H9 (cell line): Measurements from ENCODE around the gene TNIP3. TPM values are rescaled to one million over a fixed set of nuclear protein-coding genes. Genes with fewer than 3 reads are reported as not detected.

ENCODE experiments used
- DNase-seq: peaks from one replicate; pipeline ENCODE4 v3.0.0-alpha.2; 2017
- H2AFZ ChIP-seq: one replicate; pipeline ENCODE4 v1.6.1; 2013; ENCODE audit warnings: mild to moderate bottlenecking, low read length, control low read depth, moderate library complexity
- H2AK5ac ChIP-seq: 2 replicates; pipeline ENCODE4 v1.6.1; 2013; ENCODE audit warnings: low read length, control low read depth, mixed read lengths; ENCODE audit not compliant: insufficient read length
- H2BK120ac ChIP-seq: one replicate; pipeline ENCODE4 v1.6.1; 2013; ENCODE audit warnings: low read depth, mild to moderate bottlenecking, low read length, control low read depth, inconsistent platforms; ENCODE audit not compliant: poor library complexity, severe bottlenecking
- H2BK12ac ChIP-seq: 2 replicates; pipeline ENCODE4 v1.6.1; 2013; ENCODE audit warnings: low read length, control low read depth, mixed read lengths, low read depth; ENCODE audit not compliant: insufficient read length
- H2BK15ac ChIP-seq: 2 replicates; pipeline ENCODE4 v1.6.1; 2013; ENCODE audit warnings: low read depth, low read length, control low read depth
- H2BK20ac ChIP-seq: one replicate; pipeline ENCODE4 v1.6.1; 2013; ENCODE audit warnings: low read depth, mild to moderate bottlenecking, low read length, control low read depth, inconsistent platforms; ENCODE audit not compliant: poor library complexity, severe bottlenecking
- H2BK5ac ChIP-seq: 2 replicates; pipeline ENCODE4 v1.6.1; 2013; ENCODE audit warnings: low read length, control low read depth, mixed read lengths; ENCODE audit not compliant: insufficient read length
- H3K14ac ChIP-seq: 2 replicates; pipeline ENCODE4 v1.6.1; 2013; ENCODE audit warnings: low read length, control low read depth; ENCODE audit not compliant: insufficient read depth
- H3K18ac ChIP-seq: 2 replicates; pipeline ENCODE4 v1.6.1; 2013; ENCODE audit warnings: low read depth, mild to moderate bottlenecking, mixed read lengths, low read length, control low read depth; ENCODE audit not compliant: insufficient read length
- H3K23ac ChIP-seq: 2 replicates; pipeline ENCODE4 v1.6.1; 2013; ENCODE audit warnings: low read length, control low read depth, mixed read lengths, low read depth; ENCODE audit not compliant: insufficient read length
- H3K23me2 ChIP-seq: 2 replicates; pipeline ENCODE4 v1.6.1; 2013; ENCODE audit warnings: low read depth, mild to moderate bottlenecking, mixed read lengths, low read length, control low read depth; ENCODE audit not compliant: insufficient read length, poor library complexity, severe bottlenecking
- H3K27ac ChIP-seq: 2 replicates; pipeline ENCODE4 v1.5.1; 2013; ENCODE audit warnings: low read length, control low read depth, mixed read lengths, low read depth; ENCODE audit not compliant: insufficient read length
- H3K27me3 ChIP-seq: 2 replicates; pipeline ENCODE4 v1.6.1; 2013; ENCODE audit warnings: low read length, control low read depth, inconsistent platforms; ENCODE audit not compliant: insufficient read depth
- H3K4ac ChIP-seq: 2 replicates; pipeline ENCODE4 v1.6.1; 2013; ENCODE audit warnings: low read depth, mild to moderate bottlenecking, control low read depth, inconsistent platforms, low read length, moderate library complexity
- H3K4me1 ChIP-seq: 2 replicates; pipeline ENCODE4 v1.6.1; 2013; ENCODE audit warnings: low read length, control low read depth, inconsistent platforms; ENCODE audit not compliant: insufficient read depth
- H3K4me2 ChIP-seq: 2 replicates; pipeline ENCODE4 v1.6.1; 2013; ENCODE audit warnings: low read length, control low read depth, mixed read lengths; ENCODE audit not compliant: insufficient read length, insufficient read depth
- H3K56ac ChIP-seq: 2 replicates; pipeline ENCODE4 v1.6.1; 2013; ENCODE audit warnings: low read depth, mild to moderate bottlenecking, mixed read lengths, low read length, control low read depth; ENCODE audit not compliant: insufficient read length
- H3K79me1 ChIP-seq: 2 replicates; pipeline ENCODE4 v1.6.1; 2013; ENCODE audit warnings: low read depth, mild to moderate bottlenecking, moderate library complexity, low read length, control low read depth, inconsistent platforms; ENCODE audit not compliant: insufficient read depth, poor library complexity, severe bottlenecking
- H3K79me2 ChIP-seq: 2 replicates; pipeline ENCODE4 v1.6.1; 2013; ENCODE audit warnings: low read length, control low read depth, inconsistent platforms; ENCODE audit not compliant: insufficient read depth
- H3K9ac ChIP-seq: 2 replicates; pipeline ENCODE4 v1.6.1; 2013; ENCODE audit warnings: low read length, control low read depth, mixed read lengths; ENCODE audit not compliant: insufficient read length; ENCODE audit errors: extremely low read depth
- H3K9me3 ChIP-seq: one replicate; pipeline ENCODE4 v1.6.1; 2013; ENCODE audit warnings: low read depth, low read length, inconsistent platforms; ENCODE audit not compliant: control insufficient read depth
- H3T11ph ChIP-seq: one replicate; pipeline ENCODE4 v1.6.1; 2013; ENCODE audit warnings: mild to moderate bottlenecking, low read length, control low read depth, inconsistent platforms
- H4K20me1 ChIP-seq: one replicate; pipeline ENCODE4 v1.6.1; 2013; ENCODE audit not compliant: control insufficient read depth, insufficient read length, insufficient read depth
- H4K5ac ChIP-seq: 2 replicates; pipeline ENCODE4 v1.6.1; 2013; ENCODE audit warnings: low read depth, mild to moderate bottlenecking, mixed read lengths, low read length, control low read depth; ENCODE audit not compliant: insufficient read length
- H4K8ac ChIP-seq: replicated peaks from 2 replicates; pipeline ENCODE4 v1.6.1; 2013; ENCODE audit warnings: low read length, control low read depth, mixed read lengths, low read depth; ENCODE audit not compliant: insufficient read length
- H4K91ac ChIP-seq: 2 replicates; pipeline ENCODE4 v1.6.1; 2013; ENCODE audit warnings: low read depth, mild to moderate bottlenecking, moderate library complexity, mixed read lengths, low read length, control low read depth; ENCODE audit not compliant: insufficient read length
- H3K27ac Mint-ChIP-seq, 3 experiments: 2 replicates in 2 of 3; 3 replicates in 1 of 3; pipeline ENCODE4 v1.8.0; 2020 to 2021; ENCODE audit warnings: mixed read lengths in 3 of 3, mild to moderate bottlenecking in 1 of 3, moderate library complexity in 1 of 3
- H3K27me3 Mint-ChIP-seq: 2 replicates; pipeline ENCODE4 v1.8.0; 2021; ENCODE audit warnings: low read depth, mild to moderate bottlenecking, moderate library complexity, mixed read lengths
- H3K36me3 Mint-ChIP-seq, 3 experiments: 2 replicates in 2 of 3; 3 replicates in 1 of 3; pipeline ENCODE4 v1.8.0; 2020 to 2021; ENCODE audit warnings: low read depth in 3 of 3, mixed read lengths in 3 of 3; ENCODE audit not compliant: insufficient read depth in 1 of 3
- H3K4me1 Mint-ChIP-seq, 2 experiments: 2 replicates each; pipeline ENCODE4 v1.8.0; 2020; ENCODE audit warnings: mixed read lengths in 2 of 2
- H3K4me3 Mint-ChIP-seq, 2 experiments: 2 replicates in 1 of 2; 3 replicates in 1 of 2; pipeline ENCODE4 v1.8.0; 2020 to 2021; ENCODE audit warnings: mild to moderate bottlenecking in 2 of 2, mixed read lengths in 2 of 2, moderate library complexity in 1 of 2
- H3K9me3 Mint-ChIP-seq, 2 experiments: 2 replicates in 1 of 2; 3 replicates in 1 of 2; pipeline ENCODE4 v1.8.0; 2020; ENCODE audit warnings: mild to moderate bottlenecking in 2 of 2, mixed read lengths in 2 of 2, moderate library complexity in 1 of 2
- CTCF ChIP-seq: fragments of 200-600 bp; sonication (generic); conservative IDR thresholded peaks from 3 replicates; pipeline ENCODE4 v1.8.0; 2021; ENCODE audit warnings: antibody characterized with exemption, mild to moderate bottlenecking
- whole genome bisulfite sequencing: extraction: QIAGEN DNeasy Blood & Tissue Kit; methylation state at CpG from one replicate; pipeline ENCODE4 v1.1.7; 2013; ENCODE audit warnings: missing lambda C conversion rate, low lambda C conversion rate, mixed read lengths; ENCODE audit not compliant: insufficient read length; ENCODE audit errors: extremely low coverage; 5-methylcytosine and 5-hydroxymethylcytosine counted together
- total RNA-seq: library from RNA; stranded (reverse); gene quantifications from 2 replicates; pipeline ENCODE4 v1.2.1, GENCODE V29; 2021

Gene TNIP3
- total RNA-seq, 1 experiment from 2014 or later = not detected

DNA sequence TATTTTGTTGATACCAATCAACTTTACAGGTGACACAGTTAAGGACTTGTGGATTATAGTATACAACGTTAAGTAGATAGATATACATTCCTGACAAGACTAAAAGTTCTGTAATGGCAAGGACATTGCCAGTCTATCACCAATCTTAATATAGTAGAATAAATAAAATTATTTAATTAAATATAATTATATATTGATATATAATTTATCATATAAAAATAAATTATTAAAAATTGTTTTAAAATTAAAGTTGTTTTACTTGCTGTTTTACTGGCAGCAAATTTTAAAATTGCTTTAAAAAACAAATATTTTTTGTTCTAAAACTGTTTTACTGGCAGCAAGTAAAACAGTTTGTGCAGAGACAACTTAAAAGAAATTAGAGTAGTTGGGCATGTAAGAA, 18.7 kb downstream of the TNIP3 start:
- Histone ChIP-seq H4K91ac (no peak overlapping the region), H2BK20ac (no peak overlapping the region), H3K79me1 (no peaks in the 10 kb centered on the region), H3K23me2 (no peaks in the 10 kb centered on the region), H2AFZ (no peak overlapping the region), H3K56ac (no peak overlapping the region), H3K4me1 (no peaks in the 10 kb centered on the region), H3K23ac (no peak overlapping the region), H3K4me2 (no peak overlapping the region), H3K79me2 (no peaks in the 10 kb centered on the region), H3K27ac (no peak overlapping the region), H2BK15ac (no peak overlapping the region), H4K8ac (no peak overlapping the region), H3K27me3 (no peaks in the 10 kb centered on the region), H4K20me1 (no peaks in the 10 kb centered on the region), H2BK120ac (no peak overlapping the region), H3K14ac (no peak overlapping the region), H3T11ph (no peak overlapping the region), H2BK12ac (no peak overlapping the region), H3K9me3 (no peaks in the 10 kb centered on the region), H3K4ac (no peak overlapping the region), H2BK5ac (no peak overlapping the region), H3K18ac (no peak overlapping the region), H4K5ac (no peak overlapping the region), H2AK5ac (no peak overlapping the region), H3K9ac (no peak overlapping the region)
- H3K9me3 Mint-ChIP-seq = no peaks in the 10 kb centered on the region
- WGBS = no CpG with 5 or more reads among the region's 1 CpG
- no peak overlapping the region for H3K4me3 Mint-ChIP-seq
- H3K36me3 Mint-ChIP-seq = no peaks in the 10 kb centered on the region
- DNase-seq = no peak
- H3K27ac Mint-ChIP-seq = no peak overlapping the region
- TF ChIP-seq CTCF = no peak
- H3K27me3 Mint-ChIP-seq = no peaks in the 10 kb centered on the region
- H3K4me1 Mint-ChIP-seq = no peaks in the 10 kb centered on the region
